Retinal pigment epithelial cell (primary cell): ENCODE results near the gene TSPAN15.

Source experiments
- DNase-seq: peaks from one replicate; pipeline ENCODE4 v3.0.0-alpha.2; 2010; ENCODE audit warnings: low read depth
- H3K4me3 ChIP-seq: 2 replicates; pipeline ENCODE4 v1.5.1; 2011; ENCODE audit warnings: mild to moderate bottlenecking, low read length, control low read depth, moderate library complexity
- TF ChIP-seq, protein P1 (sequence below): conservative IDR thresholded peaks from 2 replicates; pipeline ENCODE4 v1.5.1; 2011; ENCODE audit warnings: low read depth, low read length, control low read depth, inconsistent platforms

Gene TSPAN15

DNA sequence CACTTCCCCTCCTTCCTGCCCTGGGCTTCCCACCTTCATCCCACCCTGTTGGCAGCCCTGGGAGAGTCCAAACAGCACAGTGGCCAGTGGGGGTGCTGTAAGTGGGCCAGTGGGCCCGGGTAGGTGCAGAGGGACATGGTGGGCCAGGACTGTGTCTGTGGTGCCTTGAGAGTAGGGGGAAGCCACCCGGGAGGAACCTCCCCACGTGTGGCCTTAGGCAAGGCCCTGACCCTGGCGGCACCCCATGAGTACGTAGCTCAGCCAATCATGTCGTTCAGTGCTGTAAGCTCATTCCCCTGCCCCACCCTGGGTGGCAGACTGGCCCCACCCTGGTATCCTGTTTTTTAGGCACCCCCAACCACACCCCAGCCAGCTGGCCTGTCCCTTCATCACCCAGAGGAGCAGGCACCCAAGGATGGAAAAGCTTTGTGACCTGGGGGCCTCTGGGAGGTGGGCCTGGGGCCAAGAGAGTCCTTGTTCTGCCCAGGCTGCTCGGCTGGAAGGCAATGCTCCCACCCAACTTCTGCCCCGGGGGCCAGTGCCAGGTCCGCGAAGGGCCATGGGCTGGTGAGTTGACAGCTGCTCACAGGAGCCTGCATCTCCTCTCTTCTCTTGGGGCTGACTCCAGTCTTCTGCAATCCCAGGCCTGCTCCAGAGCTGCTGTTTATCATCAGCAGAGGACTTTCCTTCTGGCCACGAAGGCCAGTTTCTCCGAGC is 41.6 kb downstream of the TSPAN15 start:
- H3K4me3 ChIP-seq: no peak overlapping the region
- no peak for DNase-seq
- TF ChIP-seq, protein P1, sequence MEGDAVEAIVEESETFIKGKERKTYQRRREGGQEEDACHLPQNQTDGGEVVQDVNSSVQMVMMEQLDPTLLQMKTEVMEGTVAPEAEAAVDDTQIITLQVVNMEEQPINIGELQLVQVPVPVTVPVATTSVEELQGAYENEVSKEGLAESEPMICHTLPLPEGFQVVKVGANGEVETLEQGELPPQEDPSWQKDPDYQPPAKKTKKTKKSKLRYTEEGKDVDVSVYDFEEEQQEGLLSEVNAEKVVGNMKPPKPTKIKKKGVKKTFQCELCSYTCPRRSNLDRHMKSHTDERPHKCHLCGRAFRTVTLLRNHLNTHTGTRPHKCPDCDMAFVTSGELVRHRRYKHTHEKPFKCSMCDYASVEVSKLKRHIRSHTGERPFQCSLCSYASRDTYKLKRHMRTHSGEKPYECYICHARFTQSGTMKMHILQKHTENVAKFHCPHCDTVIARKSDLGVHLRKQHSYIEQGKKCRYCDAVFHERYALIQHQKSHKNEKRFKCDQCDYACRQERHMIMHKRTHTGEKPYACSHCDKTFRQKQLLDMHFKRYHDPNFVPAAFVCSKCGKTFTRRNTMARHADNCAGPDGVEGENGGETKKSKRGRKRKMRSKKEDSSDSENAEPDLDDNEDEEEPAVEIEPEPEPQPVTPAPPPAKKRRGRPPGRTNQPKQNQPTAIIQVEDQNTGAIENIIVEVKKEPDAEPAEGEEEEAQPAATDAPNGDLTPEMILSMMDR: no peak

DNA sequence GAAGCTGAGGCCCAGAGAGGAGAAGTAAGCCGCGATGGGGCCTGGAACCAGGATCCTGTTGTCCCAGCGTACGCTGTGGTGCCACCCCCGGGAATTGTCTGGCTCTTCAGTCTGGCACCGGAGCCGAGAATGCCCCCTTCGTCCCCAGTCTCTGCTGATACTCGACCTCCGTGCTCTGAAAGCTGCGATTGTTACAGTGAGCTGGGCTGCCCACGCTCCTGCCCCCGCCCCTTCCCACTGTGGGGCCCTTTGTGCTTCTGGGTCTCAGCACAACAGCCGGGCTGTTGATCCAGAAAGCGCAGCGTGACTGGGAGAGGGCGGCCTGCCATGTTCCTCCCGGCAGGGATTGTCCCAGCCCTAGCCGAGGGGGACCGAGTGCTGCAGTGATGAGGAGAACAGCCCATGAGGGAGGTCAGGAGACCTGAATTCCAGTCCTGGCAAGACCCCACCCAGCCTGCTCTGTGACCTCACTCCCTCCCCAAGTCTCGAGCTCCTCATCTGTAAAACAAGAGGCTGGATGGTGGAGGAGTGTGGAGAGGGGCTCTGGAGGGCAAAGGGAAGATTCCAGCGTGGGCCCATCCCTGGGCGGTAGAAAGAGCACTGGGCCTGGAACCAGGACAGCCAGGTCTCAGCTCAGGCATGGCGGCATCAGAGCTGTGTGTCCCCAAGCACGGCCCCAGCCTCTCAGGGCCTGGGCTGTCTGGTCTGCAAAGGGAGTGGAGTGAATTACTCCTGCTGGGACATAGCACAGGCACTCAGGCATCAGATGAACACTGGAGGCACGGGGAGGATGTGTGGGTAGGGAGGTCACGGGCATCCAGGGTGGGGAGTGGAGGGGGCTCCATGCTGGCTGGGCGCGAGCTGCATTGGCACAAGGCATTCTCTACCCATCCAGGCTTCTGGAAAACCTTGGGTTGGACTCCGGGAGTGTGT is 43.6 kb downstream of the TSPAN15 start:
- TF ChIP-seq, protein P1: no peak
- no peak for DNase-seq
- no peak overlapping the region for H3K4me3 ChIP-seq

DNA sequence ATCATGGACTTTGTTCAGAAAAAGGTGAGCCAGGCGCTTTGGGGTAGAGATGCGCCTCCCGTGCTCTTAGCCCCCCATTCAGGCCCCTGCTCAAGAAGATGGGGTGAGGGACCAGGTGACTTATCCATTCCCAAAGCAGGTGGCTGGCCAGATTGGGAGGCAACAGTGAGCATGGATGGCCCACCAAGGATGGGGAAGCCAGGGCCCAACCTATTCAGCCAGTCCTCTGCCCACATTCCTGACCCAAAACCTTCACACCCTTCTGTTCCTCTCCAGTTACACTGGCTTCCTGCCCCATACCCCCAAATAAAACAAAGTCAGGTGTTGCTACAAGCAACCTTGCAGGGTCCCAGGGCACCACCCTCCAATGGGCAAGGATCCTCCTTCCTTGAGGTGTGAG is 44.4 kb downstream of the TSPAN15 start:
- TF ChIP-seq, protein P1: no peak
- no peak for DNase-seq
- H3K4me3 ChIP-seq: no peak overlapping the region

DNA sequence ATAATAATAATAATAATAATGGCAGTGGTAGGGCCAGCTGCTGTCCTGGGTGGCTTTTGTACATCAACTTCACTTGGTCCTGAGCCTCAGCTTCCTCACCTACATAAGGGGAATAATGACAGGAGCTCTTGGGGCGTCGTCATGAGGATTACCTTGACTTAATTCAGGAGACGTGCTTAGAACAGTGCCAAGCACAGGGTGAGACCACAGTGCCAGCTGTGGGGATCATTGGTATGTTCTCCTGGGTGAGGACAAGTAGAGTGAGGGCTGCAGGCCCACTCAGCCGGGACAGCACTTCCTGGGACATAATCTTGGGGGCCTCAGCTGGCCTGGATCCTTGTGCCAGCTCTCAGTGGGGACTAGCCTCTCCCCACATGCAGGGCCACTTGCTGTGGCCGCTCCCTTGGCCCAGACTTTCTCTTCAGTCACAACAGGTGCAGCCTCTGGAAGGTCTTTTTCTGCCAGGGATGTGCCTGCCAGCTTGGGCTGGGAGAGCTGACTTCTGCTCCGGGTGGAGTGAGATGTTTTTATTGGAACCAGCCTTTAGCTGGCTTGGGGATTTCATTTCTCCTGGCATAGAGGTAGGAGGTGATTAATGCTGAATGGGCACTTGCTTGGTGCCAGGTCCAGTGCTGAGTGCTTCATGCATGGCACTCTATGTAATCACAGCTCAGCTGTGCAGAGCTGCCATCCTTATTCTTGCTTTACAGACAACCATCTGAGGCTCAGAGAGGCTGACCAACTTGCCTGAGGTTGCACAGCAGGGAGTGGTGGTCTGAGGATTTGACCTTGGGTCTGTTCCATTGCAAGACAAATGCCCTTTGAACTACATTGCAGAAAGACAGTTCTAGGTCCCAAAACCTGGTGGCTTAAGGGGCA is 45.3 kb downstream of the TSPAN15 start:
- H3K4me3 ChIP-seq: no peak overlapping the region
- DNase-seq: no peak
- TF ChIP-seq, protein P1: no peak

DNA sequence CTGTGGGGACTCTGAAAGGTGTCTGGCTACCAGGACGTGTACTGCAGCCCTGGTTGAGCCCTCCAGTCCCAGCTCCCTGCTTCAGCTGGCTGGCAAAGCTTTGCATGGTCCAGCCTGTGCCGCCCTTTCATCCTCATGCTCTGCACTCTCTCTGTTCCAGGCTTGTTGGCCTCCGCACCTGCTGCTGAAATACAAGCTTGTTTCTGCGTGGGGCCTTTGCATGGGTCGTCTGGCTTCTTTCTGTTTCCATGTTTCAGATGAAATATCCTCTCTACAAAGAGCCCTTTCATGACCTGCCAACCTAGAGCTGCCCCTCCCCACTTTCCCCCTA is 45.9 kb downstream of the TSPAN15 start:
- no peak overlapping the region for H3K4me3 ChIP-seq
- DNase-seq: no peak
- TF ChIP-seq, protein P1: no peak

DNA sequence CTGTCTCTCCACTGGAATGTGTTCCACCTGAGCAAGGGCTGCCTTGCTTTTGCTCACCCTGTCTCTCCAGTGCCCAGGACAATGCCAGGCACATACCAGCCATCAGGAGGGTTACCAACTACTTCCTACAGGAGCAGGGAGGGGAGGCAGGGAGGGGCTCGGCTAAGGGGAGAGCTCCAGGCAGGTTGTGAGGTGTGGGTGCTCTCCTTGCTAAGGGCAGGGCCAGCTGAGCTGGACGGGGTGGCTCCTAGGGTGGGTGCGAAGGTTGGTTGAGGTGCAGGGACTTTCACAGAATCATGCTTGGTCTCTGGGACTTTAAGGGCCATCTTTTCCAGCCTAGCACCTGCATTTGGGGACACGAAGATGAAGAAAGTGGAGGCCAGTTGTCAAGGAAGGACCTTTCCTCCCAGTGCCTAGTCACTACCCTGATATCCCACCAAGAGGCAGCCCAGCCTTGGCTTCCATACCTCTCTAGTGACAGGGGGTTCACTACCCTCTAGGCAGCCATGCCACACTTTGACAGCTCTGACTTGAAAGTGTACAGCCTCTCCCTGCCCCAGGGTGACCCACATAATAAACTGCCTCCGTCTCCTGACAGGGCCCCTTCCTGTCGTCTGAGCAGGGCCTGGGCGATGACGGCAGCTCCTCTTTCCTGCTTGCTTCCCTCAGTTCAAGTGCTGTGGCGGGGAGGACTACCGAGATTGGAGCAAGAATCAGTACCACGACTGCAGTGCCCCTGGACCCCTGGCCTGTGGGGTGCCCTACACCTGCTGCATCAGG is 46.5 kb downstream of the TSPAN15 start:
- H3K4me3 ChIP-seq: no peak overlapping the region
- no peak for DNase-seq
- TF ChIP-seq, protein P1: no peak
